Measurements from ENCODE around the gene UPP2.

UPP2 gene

GRCh38 chr2:158138255-158138654 is 36.6 kb downstream of the UPP2 start:
- DNase-seq (ENCODE audit: low read depth in 4 of 4, low spot score in 1 of 4), result no peak

GRCh38 chr2:158140201-158140600 is 38.5 kb downstream of the UPP2 start:
- DNase-seq (ENCODE audit: low read depth in 4 of 4, low spot score in 1 of 4), result no peak

GRCh38 chr2:158142165-158142564 is 40.5 kb downstream of the UPP2 start:
- DNase-seq (ENCODE audit: low read depth in 4 of 4, low spot score in 1 of 4), result no peak

GRCh38 chr2:158142568-158143332 is 41.1 kb downstream of the UPP2 start:
- DNase-seq (ENCODE audit: low read depth in 4 of 4, low spot score in 1 of 4), result no peak

GRCh38 chr2:158143703-158144360 is 42.2 kb downstream of the UPP2 start:
- DNase-seq (ENCODE audit: low read depth in 4 of 4, low spot score in 1 of 4), result no peak

- DNase-seq (ENCODE audit: low read depth in 4 of 4, low spot score in 1 of 4), result no peak
Measured at GRCh38 chr2:158144914-158145625, 43.4 kb downstream of the UPP2 start.

GRCh38 chr2:158153270-158154015 is 51.8 kb downstream of the UPP2 start:
- DNase-seq (ENCODE audit: low read depth in 4 of 4, low spot score in 1 of 4), result no peak

GRCh38 chr2:158154596-158154995 is 52.9 kb downstream of the UPP2 start:
- no peak for DNase-seq (ENCODE audit: low read depth in 4 of 4, low spot score in 1 of 4)

GRCh38 chr2:158172719-158173118 is 71.0 kb downstream of the UPP2 start:
- DNase-seq (ENCODE audit: low read depth in 4 of 4, low spot score in 1 of 4), result no peak

GRCh38 chr2:158174495-158174894 is 72.8 kb downstream of the UPP2 start:
- DNase-seq (ENCODE audit: low read depth in 4 of 4, low spot score in 1 of 4), result no peak

GRCh38 chr2:158174956-158175355 is 73.3 kb downstream of the UPP2 start:
- DNase-seq (ENCODE audit: low read depth in 4 of 4, low spot score in 1 of 4), result no peak

GRCh38 chr2:158178646-158179045 is 77.0 kb downstream of the UPP2 start:
- DNase-seq (ENCODE audit: low read depth in 4 of 4, low spot score in 1 of 4), result no peak

- DNase-seq (ENCODE audit: low read depth in 4 of 4, low spot score in 1 of 4), result no peak
Measured at GRCh38 chr2:158179660-158180059, 78.0 kb downstream of the UPP2 start.

- no peak for DNase-seq (ENCODE audit: low read depth in 4 of 4, low spot score in 1 of 4)
Measured at GRCh38 chr2:158181171-158181570, 79.5 kb downstream of the UPP2 start.

- DNase-seq (ENCODE audit: low read depth in 4 of 4, low spot score in 1 of 4), result no peak
Measured at GRCh38 chr2:158182676-158183295, 81.1 kb downstream of the UPP2 start.

GRCh38 chr2:158184001-158184400 is 82.3 kb downstream of the UPP2 start:
- no peak for DNase-seq (ENCODE audit: low read depth in 4 of 4, low spot score in 1 of 4)

- DNase-seq (ENCODE audit: low read depth in 4 of 4, low spot score in 1 of 4), result no peak
Measured at GRCh38 chr2:158184556-158185343, 83.1 kb downstream of the UPP2 start.
